Mucosa of rectum (tissue), 2 donors: ENCODE data around the gene WDSUB1.
A peak's percentile ranks its signal among the peaks of the same experiment; 100 is the strongest.

Source experiments
- H3K27ac ChIP-seq, 2 donors: one replicate each; pipeline ENCODE4 v1.7.0; 2013; ENCODE audit warnings: inconsistent platforms in 2 of 2, low read depth in 2 of 2, low read length in 2 of 2
- H3K27me3 ChIP-seq, 2 donors: one replicate each; pipeline ENCODE4 v1.7.0; 2013; ENCODE audit warnings: low read length in 2 of 2; ENCODE audit not compliant: control insufficient read depth in 2 of 2, insufficient read depth in 2 of 2
- H3K36me3 ChIP-seq, 2 donors: one replicate each; pipeline ENCODE4 v1.7.0; 2013; ENCODE audit warnings: low read length in 2 of 2; ENCODE audit not compliant: control insufficient read depth in 2 of 2, insufficient read depth in 2 of 2
- H3K4me1 ChIP-seq, 2 donors: one replicate each; pipeline ENCODE4 v1.7.0; 2013; ENCODE audit warnings: low read length in 2 of 2, mild to moderate bottlenecking in 1 of 2; ENCODE audit not compliant: control insufficient read depth in 2 of 2, insufficient read depth in 2 of 2
- H3K4me3 ChIP-seq, 2 donors: one replicate each; pipeline ENCODE4 v1.7.0; 2013; ENCODE audit warnings: low read length in 2 of 2
- H3K9ac ChIP-seq, 2 donors: one replicate each; pipeline ENCODE4 v1.7.0; 2013; ENCODE audit warnings: low read length in 2 of 2, low read depth in 1 of 2, mild to moderate bottlenecking in 1 of 2
- H3K9me3 ChIP-seq, 2 donors: one replicate each; pipeline ENCODE4 v1.7.0; 2013; ENCODE audit warnings: low read length in 2 of 2; ENCODE audit not compliant: control insufficient read depth in 2 of 2
- donor health status: healthy.
- donor health status: Normal muscosa, but diverticular disease.

The WDSUB1 gene

DNA sequence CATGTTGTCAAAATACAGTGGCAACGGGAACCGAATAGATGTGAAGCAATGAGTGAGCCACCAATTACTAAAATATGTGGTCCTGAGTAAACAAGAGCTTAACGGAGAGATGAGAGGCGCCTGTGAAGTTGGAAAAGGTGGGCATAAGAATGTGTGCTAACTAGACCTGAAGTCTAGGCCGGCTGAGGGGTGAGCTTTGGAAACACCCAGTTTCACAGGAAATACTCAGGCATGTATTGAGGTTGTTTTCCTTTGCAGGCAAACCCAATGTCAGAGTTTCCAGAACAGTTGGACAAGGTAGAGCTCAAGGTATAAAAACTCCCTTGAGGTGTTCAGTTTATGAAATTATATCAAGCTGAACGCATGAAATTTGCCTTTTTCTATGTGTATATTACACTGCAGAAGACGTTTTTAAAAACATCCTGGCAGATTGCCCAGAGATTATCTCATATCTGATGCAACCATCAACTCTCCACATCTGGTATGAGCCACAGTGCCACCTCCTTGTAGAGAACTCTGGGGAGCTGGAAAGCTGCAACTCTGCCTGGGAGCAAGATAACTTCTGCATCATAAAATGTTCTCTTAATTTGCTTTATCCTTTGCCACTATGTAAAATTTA is 3.9 kb upstream of the WDSUB1 start:
- Histone ChIP-seq H3K4me1 (peaks cover 0 to 3% of the 10 kb centered on the region in 2 donors), H3K36me3 (no peaks in the 10 kb centered on the region), H3K4me3 (no peak overlapping the region), H3K27me3 (no peaks in the 10 kb centered on the region), H3K27ac (no peak overlapping the region), H3K9ac (no peak overlapping the region), H3K9me3 (no peaks in the 10 kb centered on the region)

GRCh38 chr2:159287733-159288132 is 1.2 kb upstream of the WDSUB1 start:
- Histone ChIP-seq H3K4me1 (peaks cover 0 to 3% of the 10 kb centered on the region in 2 donors), H3K36me3 (no peaks in the 10 kb centered on the region), H3K9me3 (no peaks in the 10 kb centered on the region), H3K9ac (no peak overlapping the region), H3K27ac (no peak overlapping the region), H3K4me3 (no peak overlapping the region), H3K27me3 (no peaks in the 10 kb centered on the region)

- Histone ChIP-seq H3K9ac (peak overlapping the region; percentile 84 to 88), H3K27me3 (no peaks in the 10 kb centered on the region), H3K4me1 (peaks cover 0 to 3% of the 10 kb centered on the region in 2 donors), H3K27ac (peak overlapping the region; percentile 89 to 90), H3K36me3 (peaks cover 0 to 2% of the 10 kb centered on the region in 2 donors), H3K4me3 (peak overlapping the region; percentile 83 to 99), H3K9me3 (no peaks in the 10 kb centered on the region)
Observed at GRCh38 chr2:159286709-159287441, 372 bp upstream of the WDSUB1 start.

DNA sequence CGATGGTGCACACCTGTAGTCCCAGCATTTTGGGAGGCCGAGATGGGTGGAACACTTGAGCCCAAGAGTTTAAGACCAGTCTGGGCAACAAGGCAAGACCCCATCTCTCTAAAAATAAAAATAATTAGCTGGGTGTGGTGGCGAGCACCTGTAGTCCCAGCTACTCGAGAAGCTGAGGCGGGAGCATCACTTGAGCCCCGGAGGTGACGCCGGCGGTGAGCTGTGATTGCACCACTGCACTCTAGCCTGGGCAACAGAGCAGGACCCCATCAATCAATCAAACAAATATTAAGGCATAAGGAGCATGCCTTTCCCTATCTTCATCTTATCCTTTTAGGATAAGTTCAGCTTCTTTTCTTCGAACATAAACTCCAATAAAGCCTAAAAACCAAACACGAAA is 1.1 kb downstream of the WDSUB1 start:
- peaks cover 0 to 5% of the 10 kb centered on the region in 2 donors for H3K36me3 ChIP-seq
- peaks cover 0 to 3% of the 10 kb centered on the region in 2 donors for H3K4me1 ChIP-seq
- H3K9ac ChIP-seq: peak overlapping the region in 1 of 2 donors; percentile 88
- H3K27me3 ChIP-seq: no peaks in the 10 kb centered on the region
- H3K27ac ChIP-seq: peak overlapping the region; percentile 81 to 89
- peak overlapping the region; percentile 82 to 83 for H3K4me3 ChIP-seq
- H3K9me3 ChIP-seq: no peaks in the 10 kb centered on the region

GRCh38 chr2:159283529-159283928 is 3.0 kb downstream of the WDSUB1 start:
- H3K27me3 ChIP-seq: no peaks in the 10 kb centered on the region
- H3K9me3 ChIP-seq: no peaks in the 10 kb centered on the region
- H3K4me3 ChIP-seq: no peak overlapping the region
- H3K27ac ChIP-seq: no peak overlapping the region
- H3K4me1 ChIP-seq: peaks cover 0 to 3% of the 10 kb centered on the region in 2 donors
- no peak overlapping the region for H3K9ac ChIP-seq
- H3K36me3 ChIP-seq: peaks cover 0 to 5% of the 10 kb centered on the region in 2 donors

DNA sequence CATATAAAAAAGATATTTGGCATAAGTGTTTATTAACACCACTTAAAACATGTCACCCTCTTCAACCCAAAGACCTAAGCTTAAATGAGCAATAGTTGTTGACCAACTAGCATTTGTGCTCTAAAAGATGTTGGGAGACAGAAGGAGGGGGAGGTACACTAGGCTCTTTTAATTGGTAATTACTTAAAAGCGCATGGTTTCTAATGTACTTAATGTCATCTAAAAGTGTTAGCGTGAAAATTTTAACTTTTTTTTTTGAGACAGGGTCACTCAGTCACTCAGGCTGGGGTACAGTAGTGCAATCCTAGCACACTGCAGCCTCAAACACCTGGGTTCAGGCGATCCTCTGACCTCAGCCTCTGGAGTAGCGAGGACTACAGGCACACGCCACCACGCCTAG is 5.5 kb downstream of the WDSUB1 start:
- Histone ChIP-seq H3K9me3 (no peaks in the 10 kb centered on the region), H3K4me1 (no peaks in the 10 kb centered on the region), H3K4me3 (no peak overlapping the region), H3K27me3 (no peaks in the 10 kb centered on the region), H3K36me3 (peaks cover 0 to 5% of the 10 kb centered on the region in 2 donors), H3K27ac (no peak overlapping the region), H3K9ac (no peak overlapping the region)

DNA sequence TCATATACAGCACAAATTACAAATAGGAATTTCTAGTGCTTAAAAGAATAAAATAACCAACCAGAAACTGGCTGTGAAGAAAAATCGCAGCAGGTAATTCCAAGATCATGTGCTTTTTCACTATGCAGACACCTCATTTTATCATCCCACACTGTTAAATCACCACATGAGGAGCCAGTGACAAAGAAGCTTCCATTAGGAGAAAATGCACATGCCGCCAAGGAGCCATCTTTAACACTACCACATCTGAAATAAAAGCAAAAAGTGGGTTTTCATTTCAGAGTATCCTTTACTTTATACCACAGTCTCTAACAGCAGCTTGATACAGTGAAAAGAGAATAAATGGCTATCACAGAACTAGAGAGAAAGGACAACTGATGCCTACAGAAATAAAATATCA is 6.8 kb downstream of the WDSUB1 start:
- no peak overlapping the region for H3K27ac ChIP-seq
- H3K4me3 ChIP-seq: no peak overlapping the region
- peaks cover 0 to 7% of the 10 kb centered on the region in 2 donors for H3K36me3 ChIP-seq
- no peaks in the 10 kb centered on the region for H3K9me3 ChIP-seq
- no peak overlapping the region for H3K9ac ChIP-seq
- no peaks in the 10 kb centered on the region for H3K27me3 ChIP-seq
- H3K4me1 ChIP-seq: no peaks in the 10 kb centered on the region

DNA sequence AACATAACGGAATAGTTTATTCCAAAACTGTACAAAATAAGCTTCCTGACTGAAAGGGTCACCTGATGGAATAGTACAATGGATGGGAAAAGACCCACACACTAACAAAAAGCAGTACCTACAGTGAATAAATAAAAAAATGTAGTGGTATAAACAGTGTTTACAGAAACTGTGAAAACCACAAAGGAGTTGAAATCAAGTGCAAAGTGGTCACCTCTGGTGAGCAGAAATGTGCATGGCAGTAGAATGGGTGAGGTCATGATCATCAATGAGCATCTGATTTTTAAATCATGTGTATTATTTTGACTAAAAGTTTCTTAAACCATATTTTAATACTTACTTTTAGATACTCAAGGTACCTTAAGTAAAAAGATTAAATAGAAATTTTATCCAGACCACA is 11.4 kb downstream of the WDSUB1 start:
- H3K27me3 ChIP-seq: no peaks in the 10 kb centered on the region
- H3K9me3 ChIP-seq: no peaks in the 10 kb centered on the region
- no peak overlapping the region for H3K27ac ChIP-seq
- H3K36me3 ChIP-seq: peaks cover 4 to 8% of the 10 kb centered on the region in 2 donors
- no peaks in the 10 kb centered on the region for H3K4me1 ChIP-seq
- H3K4me3 ChIP-seq: no peak overlapping the region
- no peak overlapping the region for H3K9ac ChIP-seq

DNA sequence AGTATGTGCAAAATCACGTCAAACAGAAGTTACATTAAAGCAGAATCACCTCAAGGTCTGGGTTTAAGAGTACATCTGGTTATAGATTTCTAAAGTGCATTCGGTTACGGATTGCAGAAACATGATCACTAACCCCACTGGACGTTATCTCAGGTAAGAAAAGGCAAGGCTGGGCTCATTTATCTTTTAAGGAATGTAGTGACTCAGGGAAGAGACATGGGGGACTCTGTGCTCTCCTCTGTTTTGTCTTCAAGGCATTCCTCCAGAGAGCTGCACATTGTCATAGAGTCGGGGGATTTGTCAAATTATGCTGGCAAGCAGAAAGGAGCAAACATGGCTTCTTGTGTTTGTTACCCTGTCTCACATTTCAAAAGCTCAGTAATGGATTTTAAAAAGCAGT is 14.3 kb downstream of the WDSUB1 start:
- no peaks in the 10 kb centered on the region for H3K27me3 ChIP-seq
- H3K36me3 ChIP-seq: peaks cover 4 to 8% of the 10 kb centered on the region in 2 donors
- no peaks in the 10 kb centered on the region for H3K4me1 ChIP-seq
- no peak overlapping the region for H3K9ac ChIP-seq
- no peaks in the 10 kb centered on the region for H3K9me3 ChIP-seq
- no peak overlapping the region for H3K27ac ChIP-seq
- no peak overlapping the region for H3K4me3 ChIP-seq

- Histone ChIP-seq H3K9ac (no peak overlapping the region), H3K36me3 (peaks cover 4 to 8% of the 10 kb centered on the region in 2 donors), H3K4me3 (no peak overlapping the region), H3K4me1 (no peaks in the 10 kb centered on the region), H3K27me3 (no peaks in the 10 kb centered on the region), H3K9me3 (no peaks in the 10 kb centered on the region), H3K27ac (no peak overlapping the region)
Observed at GRCh38 chr2:159270744-159271379, 15.6 kb downstream of the WDSUB1 start.
